Measurements from ENCODE around the gene YIF1A.

- TF ChIP-seq CTCF (IDR thresholded peaks at IDR 0.05) = no peak
- TF ChIP-seq EZH2 (IDR thresholded peaks at IDR 0.05) = no peak
- no peak for TF ChIP-seq EZH2phosphoT487 (IDR thresholded peaks at IDR 0.05)
These were observed 8.5 kb downstream of the YIF1A start for GRCh38 chr11:66280428-66280827.
